ENCODE measurements around the gene ZNF195.
"Not testable (repeated sequence)": the region's sequence is repeated elsewhere in the genome, so short reads cannot be mapped to it uniquely, and the experiment has no call there.

ZNF195 gene

DNA sequence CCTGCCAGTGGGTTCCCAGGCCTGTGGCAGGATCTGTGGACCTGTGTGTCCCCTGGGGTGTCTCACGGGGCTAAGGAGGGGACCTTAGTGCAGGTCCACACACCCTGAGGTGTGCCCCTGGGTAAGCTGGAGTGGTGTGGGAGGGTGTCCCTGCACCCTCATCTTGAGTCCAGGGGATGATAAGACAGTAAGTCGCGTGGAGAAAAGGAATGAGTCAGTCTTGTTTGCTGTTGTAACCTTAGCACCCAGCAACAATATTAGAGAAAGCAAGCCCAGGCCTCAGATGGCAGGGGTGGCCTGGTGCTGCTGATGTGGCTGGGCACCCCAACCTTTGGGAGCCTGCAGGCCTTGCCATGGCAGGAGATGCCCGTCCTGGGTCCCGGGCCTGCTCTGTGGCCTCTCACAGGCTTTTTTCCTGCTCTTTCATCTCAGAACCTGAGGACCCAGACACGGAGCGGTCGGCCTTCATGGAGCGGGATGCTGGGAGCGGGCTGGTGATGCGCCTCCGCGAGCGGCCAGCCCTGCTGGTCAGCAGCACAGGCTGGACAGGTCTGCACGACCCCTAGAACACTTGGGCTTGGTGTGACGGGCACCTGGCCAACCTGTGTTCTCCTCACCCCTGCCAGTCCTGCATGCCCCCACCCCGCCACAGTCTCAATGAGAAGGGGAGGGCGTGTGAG is 23.4 kb upstream of the ZNF195 start:
- not testable (repeated sequence) for DNase-seq

DNA sequence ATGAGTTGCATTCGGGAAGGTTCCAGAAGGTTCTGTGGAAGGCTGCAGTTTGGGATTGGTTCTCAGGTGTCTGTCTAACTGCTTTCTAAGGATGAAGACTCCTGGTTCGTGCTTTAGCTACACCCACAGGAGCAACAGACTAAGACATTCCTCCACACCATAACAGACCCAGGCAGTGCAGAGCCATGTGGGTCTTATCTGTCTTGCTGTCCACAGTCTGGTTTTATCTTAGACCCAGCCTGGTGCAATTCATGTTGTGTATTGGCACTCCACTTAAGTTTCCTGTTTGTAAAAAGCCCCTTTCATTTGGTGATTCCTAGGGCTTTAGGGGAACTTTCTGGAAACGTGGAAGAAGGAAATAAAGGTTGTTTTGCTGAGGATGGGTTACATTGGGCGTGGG is 22.1 kb upstream of the ZNF195 start:
- DNase-seq: not testable (repeated sequence)

DNA sequence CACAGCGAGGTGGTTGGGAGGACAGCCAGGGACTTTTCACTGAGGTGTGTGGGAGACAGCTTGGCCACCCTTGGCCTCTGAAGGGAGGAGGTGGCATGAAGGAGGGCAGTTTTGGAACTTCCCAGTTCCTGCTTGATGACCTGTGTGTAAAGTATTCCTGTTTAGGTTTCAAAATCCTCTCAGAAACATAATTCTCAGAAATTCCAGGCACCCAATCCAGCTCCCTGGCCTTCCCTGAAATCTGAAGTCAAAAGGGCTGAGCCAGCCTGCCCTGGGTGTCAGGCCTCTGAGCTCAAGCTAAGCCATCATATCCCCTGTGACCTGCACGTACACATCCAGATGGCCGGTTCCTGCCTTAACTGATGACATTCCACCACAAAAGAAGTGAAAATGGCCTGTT is 19.6 kb upstream of the ZNF195 start:
- DNase-seq: not testable (repeated sequence)

DNA sequence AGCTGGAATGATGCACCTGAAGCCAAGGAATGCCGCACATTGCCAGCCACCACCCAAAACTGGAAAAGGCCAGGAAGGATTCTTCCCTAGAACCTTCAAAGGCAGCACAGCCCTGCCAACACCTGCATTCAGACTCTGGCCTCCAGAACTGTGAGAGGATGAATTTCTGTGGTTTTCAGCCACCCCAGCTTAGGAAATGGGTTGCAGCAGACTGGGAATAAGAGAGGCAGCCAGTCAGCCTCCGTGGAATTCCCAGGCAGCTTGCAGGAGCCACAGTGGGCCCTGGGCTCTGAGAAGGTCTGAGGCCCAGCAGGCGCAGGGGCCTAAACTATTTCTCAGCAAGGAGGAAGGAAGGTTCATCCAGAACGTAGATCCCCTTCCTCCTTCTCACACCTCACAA is 19.2 kb upstream of the ZNF195 start:
- not testable (repeated sequence) for DNase-seq

DNA sequence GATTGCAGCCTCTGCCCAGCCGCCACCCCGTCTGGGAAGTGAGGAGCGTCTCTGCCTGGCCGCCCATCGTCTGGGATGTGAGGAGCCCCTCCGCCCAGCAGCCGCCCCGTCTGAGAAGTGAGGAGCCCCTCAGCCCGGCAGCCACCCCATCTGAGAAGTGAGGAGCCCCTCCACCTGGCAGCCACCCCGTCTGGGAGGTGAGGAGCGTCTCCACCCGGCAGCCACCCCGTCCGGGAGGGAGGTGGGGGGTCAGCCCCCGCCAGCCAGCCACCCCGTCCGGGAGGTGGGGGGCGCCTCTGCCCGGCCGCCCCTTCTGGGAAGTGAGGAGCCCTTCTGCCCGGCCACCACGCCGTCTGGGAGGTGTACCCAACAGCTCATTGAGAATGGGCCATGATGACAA is 18.3 kb upstream of the ZNF195 start:
- DNase-seq: not testable (repeated sequence)

DNA sequence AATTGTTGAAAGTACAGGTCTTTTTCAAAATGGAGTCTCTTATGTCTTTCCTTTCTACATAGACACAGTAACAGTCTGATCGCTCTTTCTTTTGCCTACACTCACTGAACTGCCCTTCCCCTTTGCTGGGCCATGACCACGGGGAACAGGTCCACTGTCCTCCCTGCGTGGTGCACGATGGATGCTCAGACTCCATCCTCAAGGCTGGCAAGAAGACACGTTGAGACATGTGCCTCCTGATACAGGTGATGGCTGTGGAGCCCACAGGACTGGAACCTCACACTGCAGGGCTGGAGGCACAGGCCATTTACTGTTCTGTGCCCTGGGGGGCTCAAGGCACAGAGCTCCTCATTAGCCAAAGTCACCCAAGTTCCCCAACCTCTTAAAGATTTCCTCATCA is 16.5 kb upstream of the ZNF195 start:
- not testable (repeated sequence) for DNase-seq

DNA sequence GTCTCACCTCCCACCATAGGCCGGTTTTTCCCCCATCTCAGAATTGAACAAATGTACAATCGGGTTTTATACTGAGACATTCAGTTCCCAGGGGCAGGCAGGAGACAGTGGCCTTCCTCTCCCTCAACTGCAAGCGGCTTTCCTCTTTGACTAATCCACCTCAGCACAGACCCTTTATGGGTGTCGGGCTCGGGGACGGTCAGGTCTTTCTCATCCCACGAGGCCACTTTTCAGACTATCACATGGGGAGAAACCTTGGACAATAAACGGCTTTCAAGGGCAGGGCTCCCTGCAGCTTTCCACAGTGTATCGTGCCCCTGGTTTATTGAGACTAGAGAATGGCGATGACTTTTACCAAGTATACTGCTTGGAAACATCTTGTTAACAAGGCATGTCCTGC is 16.0 kb upstream of the ZNF195 start:
- DNase-seq: not testable (repeated sequence)

DNA sequence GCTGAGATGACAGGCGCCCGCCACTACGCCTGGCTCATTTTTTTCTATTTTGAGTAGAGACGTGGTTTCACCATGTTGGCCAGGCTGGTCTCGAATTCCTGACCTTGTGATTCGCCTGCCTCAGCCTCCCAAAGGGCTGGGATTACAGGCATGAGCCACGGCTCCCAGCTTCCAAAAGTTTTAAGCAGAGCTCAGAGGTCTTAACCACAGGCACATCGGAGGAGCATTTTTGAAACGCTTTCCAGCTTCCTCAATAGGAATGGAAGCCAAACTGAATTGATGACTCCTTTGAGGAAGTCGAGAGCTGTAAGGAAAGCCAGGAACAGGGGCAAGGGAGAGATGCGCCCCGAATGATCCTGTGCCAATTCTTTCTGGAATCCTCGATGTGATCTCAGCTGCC is 14.5 kb upstream of the ZNF195 start:
- not testable (repeated sequence) for DNase-seq

DNA sequence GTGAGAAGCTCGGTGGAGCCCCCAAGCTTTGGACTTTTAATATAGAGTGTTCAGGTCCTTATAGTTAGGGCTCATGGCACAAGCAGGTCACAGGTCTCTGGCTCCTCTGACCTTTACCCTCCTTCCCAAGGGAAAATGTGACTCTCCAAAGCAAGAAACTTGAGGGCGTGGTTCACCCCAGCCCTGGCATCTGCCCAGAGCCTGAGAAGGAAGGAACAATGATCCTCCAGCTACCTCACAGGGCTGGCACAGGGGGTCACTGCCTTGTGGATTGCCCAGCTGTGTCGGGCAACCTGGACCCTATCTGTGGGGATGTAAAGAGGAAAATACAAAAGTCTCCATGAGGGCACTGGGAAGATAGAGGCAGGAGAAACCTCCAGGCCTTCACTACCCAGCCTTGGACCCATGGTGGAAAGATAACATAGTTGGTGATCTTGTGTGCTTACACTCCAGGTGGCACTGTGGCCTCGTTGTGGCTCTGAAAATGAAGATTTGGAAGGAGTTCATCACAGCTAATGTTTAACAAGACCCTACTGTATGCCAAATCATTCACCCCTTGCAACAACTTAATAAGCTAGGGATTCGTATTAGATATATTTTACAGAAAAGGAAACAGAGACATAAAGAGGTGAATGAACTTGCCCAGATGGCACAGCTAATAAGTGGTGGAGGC is 3.8 kb upstream of the ZNF195 start:
- no peak for DNase-seq

DNA sequence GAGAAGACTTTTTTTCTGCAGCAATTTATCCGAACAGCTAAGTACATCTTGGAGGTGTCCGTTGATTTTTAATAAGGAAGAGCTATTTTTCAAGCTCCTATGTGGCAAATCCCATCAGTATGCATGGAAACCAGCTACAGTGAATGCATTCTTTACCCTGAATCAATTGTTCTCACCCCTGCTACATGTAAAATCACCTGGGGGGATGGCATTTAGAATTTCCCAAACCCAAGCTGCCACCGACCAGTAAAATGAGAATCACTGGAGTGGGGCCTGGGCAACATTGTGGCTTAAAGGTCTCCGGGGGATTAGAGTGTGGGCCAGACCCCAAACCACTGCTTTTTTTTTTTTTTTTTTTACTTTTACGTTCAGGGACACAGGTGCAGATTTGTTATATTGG is 2.8 kb upstream of the ZNF195 start:
- no peak for DNase-seq

DNA sequence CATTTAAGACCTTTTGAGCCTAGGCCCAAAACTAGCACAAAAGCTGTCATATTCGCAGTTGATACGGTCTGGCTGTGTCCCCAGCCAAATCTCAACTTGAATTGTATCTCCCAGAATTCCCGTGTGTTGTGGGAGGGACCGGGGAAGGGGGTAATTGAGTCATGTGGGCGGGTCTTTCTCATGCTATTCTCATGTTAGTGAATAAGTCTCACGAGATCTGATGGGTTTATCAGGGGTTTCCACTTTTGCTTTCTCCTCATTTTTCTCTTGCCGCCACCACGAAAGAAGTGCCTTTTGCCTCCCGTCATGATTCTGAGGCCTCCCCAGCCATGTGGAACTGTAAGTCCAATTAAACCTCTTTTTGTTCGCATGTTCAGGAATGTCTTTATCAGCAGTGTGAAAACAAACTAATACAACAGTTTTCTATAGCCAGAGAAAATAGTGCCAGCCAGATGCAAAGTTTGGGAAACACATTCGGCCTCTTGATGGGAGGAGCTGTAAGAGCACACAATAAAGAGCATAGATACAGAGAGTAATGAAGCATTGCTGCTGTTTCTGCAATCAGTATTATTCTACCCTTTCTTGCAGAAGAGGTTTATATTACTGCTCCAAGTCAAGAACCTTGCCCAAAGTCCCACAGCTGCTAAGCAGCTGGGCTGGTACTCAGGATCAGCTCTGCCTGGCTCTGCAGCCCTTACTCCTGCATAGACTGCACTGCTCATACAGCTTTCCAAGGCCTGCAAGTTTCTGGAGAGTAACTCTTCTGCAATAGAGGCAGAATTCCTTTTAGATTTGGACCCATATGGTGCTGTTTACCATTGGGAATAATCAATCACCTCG is 2.0 kb upstream of the ZNF195 start:
- no peak for DNase-seq

DNA sequence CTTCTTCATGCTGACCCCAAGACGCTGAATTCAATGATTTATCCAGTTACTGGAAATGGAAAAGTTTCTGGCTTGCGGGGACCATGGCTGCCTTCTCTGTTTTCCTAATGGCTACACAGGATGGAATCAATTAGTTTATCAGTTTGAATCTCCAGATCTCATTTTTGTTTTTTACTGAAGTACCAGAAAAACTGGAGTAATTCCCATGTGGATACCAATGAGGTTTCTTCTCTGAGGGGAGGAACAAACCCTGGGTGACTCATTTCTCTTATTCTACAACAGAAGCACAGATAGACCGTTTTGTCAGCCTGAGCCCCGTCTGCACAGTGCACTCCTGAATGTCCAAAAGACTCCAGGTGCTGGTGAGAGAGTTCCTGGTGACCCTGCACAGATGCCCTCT is 3.4 kb downstream of the ZNF195 start:
- DNase-seq: no peak

DNA sequence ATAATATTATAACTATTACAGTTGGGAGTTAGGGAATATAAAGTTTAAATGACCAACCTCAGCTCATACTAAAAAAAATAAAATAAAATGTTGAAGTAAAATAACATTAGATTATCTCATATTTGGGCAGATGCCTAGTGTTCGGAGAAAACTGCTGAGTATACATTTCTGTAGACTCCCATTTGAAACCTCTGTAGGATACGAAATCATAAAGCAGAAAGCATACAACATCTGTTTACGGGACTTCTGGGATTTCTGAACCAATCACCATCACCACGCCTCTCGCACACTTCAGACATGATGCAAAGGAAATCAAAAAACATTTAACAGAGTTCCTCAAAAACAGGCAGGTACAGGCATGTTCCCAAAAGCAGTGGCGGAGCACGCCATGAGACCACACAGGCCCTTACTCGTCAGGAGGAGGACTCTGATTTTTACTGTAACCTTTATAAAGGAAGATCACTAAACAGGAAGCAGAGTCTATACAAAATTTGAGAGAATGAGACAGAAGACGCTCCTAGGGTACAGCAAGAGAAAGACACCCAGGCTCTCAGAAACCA is 8.6 kb downstream of the ZNF195 start:
- no peak for DNase-seq

DNA sequence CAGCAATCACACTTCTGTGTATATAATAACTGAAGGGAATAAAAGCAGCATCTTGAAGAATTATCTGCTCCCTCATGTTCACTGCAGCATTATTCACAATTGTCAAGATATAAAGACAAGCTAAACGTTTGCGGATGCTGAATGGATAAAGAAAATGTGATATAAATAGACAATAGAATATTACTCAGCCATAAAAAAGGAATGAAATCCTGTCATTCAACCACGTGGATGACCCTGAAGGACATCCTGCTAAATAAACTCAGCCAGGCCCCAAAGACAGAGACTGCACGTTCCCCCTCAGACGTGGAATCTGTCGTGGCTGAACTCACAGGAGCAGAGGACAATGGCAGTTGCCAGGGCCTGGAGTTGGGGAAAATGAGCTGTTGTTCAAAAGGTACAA is 9.6 kb downstream of the ZNF195 start:
- no peak for DNase-seq

DNA sequence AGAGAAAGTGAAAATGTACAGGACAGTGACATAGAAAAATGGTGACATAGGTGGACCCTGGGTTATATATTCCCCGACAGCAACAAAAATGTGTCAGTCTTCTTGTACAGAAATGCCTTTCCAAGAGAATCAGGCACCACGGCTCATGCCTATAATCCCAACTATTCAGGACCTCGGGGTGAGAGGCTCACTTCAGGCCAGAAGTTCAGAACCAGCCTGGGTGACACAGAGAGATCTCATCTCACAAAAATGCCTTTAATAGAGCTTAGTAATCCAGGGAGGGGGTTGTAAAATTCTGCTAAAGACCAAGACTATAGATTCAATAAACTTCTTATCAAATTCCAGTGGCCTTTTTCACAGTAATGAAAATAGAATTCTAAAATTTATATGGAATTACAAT is 10.7 kb downstream of the ZNF195 start:
- no peak for DNase-seq

DNA sequence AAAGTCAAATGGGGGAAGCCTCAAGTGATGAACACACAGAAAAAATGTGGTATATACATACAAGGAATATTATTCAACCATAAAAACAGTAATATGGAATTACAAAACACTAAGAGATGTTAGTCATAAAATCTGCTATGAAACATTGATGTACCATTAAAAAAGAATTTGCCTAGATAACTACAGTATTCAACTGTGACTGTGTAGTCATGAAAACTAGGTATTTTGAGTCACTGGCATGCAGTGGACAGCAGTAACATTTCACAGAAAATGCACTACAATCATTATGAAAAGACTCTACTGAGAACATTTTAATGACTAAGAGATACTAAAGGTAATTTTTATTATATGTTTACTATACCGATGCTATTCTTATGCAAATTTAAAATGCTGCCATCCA is 11.7 kb downstream of the ZNF195 start:
- no peak for DNase-seq

DNA sequence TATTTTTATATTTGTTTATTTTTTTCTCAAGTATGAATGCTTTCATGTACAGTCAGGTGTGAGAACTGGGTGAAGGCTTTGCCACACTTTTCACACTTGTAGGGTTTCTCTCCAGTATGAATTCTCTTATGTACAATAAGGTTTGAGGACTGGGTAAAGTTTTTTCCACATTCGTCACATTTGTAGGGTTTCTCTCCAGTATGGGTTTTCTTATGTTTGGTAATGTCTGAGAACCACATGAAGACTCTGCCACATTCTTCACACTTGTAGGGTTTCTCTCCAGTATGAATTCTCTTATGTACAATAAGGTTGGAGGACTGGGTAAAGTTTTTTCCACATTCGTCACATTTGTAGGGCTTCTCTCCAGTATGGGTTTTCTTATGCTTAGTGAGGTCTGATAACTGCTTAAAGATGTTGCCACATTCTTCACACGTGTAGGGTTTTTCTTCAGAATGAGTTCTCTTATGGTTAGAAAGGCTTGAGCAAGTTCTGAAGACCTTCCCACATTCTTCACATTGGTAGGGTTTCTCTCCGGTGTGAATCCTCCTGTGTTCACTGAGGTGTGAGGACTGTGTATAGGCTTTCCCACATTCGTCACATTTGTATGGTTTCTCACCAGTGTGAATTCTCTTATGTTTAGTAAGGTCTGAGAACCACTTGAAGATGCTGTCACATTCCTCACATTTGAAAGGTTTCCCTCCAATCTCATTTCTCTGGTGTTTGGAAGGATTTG is 19.7 kb downstream of the ZNF195 start:
- DNase-seq: no peak

DNA sequence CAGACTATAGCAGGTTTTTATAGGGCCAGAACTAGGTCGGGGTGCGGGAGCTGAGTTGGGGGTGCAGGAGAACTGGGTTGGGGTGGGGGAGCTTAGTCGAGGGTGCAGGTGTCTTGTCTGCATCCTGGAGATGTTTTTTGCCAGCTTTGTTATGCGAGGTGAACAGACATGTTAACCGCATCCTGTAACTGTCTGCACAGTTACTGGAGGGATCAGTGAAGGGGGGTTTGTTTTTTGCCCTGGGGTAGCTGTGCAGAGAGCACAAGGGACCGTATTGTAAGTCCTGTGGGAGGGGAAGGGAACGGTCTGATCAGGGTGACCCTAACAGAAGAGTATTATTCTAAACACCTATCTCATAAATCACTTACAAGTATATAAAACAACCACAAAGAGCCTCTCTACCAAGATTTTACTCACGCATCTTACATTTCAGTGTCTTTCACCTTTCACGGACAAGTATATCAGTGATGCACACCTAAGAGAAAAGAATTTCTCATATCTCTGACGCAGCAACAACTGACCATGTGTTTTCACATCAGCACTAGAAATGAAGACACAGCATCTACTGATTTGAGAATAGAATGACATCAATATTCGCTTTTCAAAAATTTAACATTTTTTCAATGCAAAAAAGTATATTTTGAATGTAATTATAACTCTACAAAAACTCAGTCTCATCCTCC is 20.8 kb downstream of the ZNF195 start:
- no peak for DNase-seq

DNA sequence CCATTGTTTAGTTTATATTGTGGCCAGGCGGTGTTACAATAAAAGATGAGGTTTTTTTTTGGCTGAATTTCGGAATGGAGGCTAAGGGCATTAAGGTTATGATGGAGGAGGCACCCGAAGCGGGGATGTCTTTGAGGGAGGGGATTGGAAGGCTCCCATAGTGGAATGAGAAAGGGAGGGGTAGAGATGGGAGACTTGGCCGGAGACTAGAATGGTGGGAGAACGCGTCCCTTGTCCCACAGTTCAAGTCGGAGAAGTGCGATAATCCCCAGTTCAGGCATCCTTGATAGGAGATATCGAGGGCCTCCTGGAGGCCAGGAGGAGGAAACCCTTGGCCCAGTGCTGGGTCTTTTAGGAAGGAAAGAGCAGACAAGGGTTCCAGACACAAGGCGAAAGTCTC is 21.6 kb downstream of the ZNF195 start:
- no peak for DNase-seq

DNA sequence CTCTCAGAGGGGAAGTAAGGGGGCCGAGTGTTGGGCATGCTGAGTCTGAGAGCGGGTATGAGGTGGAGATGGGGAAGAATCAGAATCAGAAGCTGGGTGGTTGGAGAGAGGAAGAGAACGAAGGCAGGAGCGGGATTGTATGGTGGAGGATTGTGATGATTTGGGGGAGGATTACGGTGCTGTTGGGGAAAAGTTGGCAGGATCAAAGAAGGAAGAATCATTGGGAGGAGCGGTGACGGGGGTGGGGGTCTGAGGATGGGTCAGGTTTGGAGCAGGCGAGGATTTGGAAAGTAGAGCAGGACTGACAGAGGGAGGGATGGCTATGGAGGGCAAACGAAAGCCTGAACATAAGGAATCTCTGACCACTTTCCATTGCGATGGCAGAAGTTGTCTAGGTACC is 22.1 kb downstream of the ZNF195 start:
- no peak for DNase-seq

DNA sequence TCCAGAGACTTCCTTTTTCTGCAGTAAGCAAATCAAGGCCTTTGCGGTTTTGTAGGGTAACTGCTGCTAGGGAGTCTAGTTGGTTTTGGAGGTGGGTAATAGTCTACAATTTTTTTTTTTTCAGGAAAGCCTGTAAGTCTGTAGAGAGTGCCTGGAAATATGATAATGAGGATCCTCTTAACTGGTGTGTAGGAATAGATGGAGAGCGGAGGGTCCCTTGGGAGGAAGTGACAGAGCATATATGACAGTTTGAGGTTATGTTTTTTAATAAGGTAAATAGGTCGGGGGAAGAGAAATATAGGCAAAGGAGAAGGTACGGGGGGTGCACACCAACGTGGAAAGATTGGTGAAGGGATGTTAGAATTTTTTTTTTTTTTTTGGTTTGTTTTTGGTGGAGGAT is 25.9 kb downstream of the ZNF195 start:
- no peak for DNase-seq

DNA sequence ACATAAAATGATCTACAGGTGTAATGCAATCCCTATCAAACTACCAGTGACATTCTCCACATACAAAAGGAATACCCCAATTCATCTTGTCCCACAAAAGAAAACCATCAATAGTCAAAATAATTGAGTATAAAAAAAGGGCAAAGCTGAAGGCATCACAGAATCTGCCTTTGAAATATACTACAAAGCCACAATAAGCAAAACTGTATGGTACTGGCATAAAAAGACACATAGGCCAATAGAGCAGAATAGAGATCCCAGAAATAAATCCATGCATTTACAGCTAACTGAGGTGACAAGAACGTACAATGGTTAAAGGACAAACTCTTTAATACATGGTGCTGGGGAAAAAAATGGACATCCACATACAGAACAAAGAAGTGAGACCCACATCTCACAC is 31.8 kb downstream of the ZNF195 start:
- DNase-seq: no peak
